AG09309 (cell line): ENCODE measurements around the gene TJP3.

ENCODE experiments used
- DNase-seq: peaks from one replicate; pipeline ENCODE4 v3.0.0-alpha.2; 2010; ENCODE audit warnings: low read depth
- H3K4me3 ChIP-seq: 2 replicates; pipeline ENCODE4 v1.5.1; 2011; ENCODE audit warnings: mild to moderate bottlenecking, low read depth, low read length, moderate library complexity; ENCODE audit not compliant: control insufficient read depth
- CTCF ChIP-seq: IDR thresholded peaks from 2 replicates; pipeline ENCODE4 v1.5.1; 2011; ENCODE audit warnings: mild to moderate bottlenecking, low read depth, low read length, inconsistent platforms; ENCODE audit not compliant: insufficient read depth, control insufficient read depth; ENCODE audit errors: missing control alignments

Gene TJP3

GRCh38 chr19:3796358-3796757 lies 88.2 kb downstream of the TJP3 start:
- H3K4me3 ChIP-seq: no peak overlapping the region
- no peak for TF ChIP-seq CTCF
- no peak for DNase-seq

- no peak for TF ChIP-seq CTCF
These were observed 90.0 kb downstream of the TJP3 start for GRCh38 chr19:3798137-3798536.

More at GRCh38 chr19:3798137-3798536, 90.0 kb downstream of the TJP3 start:
- H3K4me3 ChIP-seq: no peak overlapping the region
- DNase-seq: no peak
